ENCODE results near the gene FGF23.

- TF ChIP-seq, protein P1, sequence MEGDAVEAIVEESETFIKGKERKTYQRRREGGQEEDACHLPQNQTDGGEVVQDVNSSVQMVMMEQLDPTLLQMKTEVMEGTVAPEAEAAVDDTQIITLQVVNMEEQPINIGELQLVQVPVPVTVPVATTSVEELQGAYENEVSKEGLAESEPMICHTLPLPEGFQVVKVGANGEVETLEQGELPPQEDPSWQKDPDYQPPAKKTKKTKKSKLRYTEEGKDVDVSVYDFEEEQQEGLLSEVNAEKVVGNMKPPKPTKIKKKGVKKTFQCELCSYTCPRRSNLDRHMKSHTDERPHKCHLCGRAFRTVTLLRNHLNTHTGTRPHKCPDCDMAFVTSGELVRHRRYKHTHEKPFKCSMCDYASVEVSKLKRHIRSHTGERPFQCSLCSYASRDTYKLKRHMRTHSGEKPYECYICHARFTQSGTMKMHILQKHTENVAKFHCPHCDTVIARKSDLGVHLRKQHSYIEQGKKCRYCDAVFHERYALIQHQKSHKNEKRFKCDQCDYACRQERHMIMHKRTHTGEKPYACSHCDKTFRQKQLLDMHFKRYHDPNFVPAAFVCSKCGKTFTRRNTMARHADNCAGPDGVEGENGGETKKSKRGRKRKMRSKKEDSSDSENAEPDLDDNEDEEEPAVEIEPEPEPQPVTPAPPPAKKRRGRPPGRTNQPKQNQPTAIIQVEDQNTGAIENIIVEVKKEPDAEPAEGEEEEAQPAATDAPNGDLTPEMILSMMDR (IDR thresholded peaks at IDR 0.05) = no peak
- no peak for TF ChIP-seq POLR2A (IDR thresholded peaks at IDR 0.05)
These were observed 13.4 kb downstream of the FGF23 start for GRCh38 chr12:4366090-4366489.
